NCI-H2107 (cell line): Measurements from ENCODE around the gene FTHL17.

Experiments
- DNase-seq: peaks from one replicate; lab custom pipeline; 2025; lab: John Stamatoyannopoulos, UW

FTHL17 gene

DNA sequence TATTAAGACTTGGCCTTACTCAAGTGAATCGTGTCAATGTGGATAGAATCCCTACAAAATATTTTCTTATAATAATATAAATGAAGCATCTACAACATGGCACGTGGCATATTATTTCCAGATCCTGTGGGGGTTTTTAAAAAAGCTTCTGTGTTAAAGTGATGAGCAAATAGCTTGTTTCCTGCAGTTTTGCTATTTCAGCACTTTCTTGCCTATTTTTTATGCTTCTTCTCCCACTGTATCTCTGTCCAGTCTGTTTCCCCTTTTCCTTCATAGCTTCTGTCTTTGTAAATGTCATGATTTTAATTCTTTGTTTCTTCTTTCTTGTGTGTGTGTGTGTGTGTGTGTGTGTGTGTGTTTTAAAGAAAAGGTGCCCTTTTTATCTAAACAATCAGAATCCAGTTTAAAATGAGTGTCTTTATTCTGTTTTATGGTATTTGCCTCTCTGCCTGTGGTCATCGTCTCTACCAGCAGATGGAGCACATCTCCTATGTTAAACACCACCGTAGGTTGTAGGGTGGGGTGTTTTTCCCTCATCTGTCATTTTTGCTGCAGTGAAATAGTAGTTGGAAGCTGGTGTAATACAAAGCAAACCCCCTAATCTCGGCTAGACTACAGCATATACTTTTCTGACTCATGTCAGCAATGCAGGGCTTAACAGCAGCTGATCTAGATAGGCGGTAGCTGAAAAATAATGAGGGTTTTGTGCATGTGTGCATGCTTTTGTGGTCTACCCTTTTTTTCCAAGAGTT, 33.1 kb downstream of the FTHL17 start:
- no peak for DNase-seq

DNA sequence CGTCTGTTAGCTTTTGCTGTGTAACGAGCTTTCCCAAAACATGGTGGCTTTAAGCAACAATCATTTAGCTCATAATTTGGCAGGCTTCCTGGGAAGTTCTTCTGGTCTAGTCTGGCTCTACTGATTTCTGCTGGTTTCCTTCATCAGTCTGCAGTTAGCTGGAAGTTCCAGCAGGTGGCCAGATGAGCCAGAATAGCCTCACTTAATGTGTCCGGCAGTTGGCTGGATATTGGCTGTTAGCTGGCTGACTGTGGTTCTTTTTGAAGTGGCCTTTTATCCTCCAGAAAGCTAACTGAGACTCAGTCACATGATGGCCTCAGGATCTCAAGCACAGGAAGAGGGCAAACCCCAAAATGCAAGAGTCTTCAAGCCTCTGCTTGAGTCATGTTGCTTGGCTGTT, 34.9 kb downstream of the FTHL17 start:
- no peak for DNase-seq

- DNase-seq, result no peak
Observed at GRCh38 chrX:31027351-31027750, 44.5 kb downstream of the FTHL17 start.

DNA sequence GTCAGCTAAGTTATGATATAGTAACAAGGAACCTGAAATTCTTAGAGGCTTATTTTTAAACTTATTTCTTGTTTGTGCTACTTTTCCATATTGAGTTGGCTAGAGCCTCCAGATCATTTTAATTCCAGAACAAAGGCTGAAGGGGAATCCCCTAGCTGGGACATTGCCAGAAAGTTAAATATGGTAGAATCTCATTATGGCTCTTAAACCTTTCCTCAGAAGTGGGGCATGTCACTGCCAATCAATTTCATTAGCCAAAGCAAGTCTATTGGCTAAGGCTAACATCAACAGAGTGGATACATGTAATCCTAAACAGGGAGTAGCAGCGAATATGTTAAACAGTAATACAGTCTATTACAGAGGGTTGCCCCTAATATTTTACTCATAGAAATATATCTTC, 47.0 kb downstream of the FTHL17 start:
- DNase-seq, result no peak

DNA sequence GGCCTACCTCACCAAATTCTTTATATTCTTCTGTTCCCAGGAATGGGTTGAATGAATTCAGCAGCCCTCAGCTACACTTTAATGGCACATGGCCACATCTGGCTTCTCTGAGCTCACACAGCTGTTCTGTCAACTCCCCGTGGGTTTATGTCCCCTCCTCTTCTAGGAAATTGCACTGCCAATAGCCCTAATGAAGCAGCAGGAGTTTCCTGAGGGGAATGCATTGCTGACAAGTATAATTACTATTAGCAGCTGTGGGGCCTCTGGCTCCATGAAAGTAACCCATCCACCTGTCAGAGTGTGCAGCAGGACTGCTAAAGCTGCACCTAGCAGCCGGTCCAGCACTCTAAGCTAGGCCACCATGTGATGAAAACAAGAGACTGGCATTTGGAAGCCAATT, 50.3 kb downstream of the FTHL17 start:
- DNase-seq, result no peak
